ENCODE results near the gene PTPN1. TPM values are rescaled to one million over a fixed set of nuclear protein-coding genes. Genes with fewer than 3 reads are reported as not detected.
"Not testable (repeated sequence)": the region's sequence is repeated elsewhere in the genome, so short reads cannot be mapped to it uniquely, and the experiment has no call there.

The PTPN1 gene
- polyA plus RNA-seq, 1 donor, result 18.4 TPM

DNA sequence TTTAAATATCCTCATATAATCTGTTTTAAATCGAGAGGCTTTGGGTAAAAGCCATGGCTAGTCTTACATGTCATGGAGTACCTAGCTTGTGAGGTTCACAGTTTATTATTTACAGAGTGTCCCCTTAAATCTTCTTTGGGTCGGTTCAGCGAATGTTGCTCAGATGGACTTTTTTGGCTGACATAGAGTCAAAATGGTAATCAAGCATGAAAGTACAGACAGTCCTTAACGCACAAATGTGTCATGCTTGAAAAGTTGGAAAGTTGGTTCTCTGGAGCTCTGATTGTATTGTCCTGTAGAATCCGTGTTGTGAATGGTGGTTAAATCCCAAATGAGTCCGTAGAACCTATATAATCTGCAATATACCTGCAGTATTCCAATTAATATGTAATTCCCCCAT lies 22.0 kb downstream of the PTPN1 start:
- H3K4me1 ChIP-seq (ENCODE audit: control insufficient read depth, insufficient read depth, low read length), result no peaks in the 10 kb centered on the region
- no peak overlapping the region for H3K27ac ChIP-seq (ENCODE audit: low read length)
- WGBS (ENCODE audit: insufficient coverage, low lambda C conversion rate), result no CpG with 5 or more reads among the region's 6 CpGs
- no peaks in the 10 kb centered on the region for H3K9me3 ChIP-seq (ENCODE audit: control insufficient read depth, low read depth, low read length)
- no peaks in the 10 kb centered on the region for H3K36me3 ChIP-seq (ENCODE audit: control insufficient read depth, insufficient read depth, low read length)
- DNase-seq, result no peak
- H3K4me3 ChIP-seq (ENCODE audit: low read length), result no peak overlapping the region
- H3K27me3 ChIP-seq (ENCODE audit: control insufficient read depth, insufficient read depth, low read length), result no peaks in the 10 kb centered on the region

DNA sequence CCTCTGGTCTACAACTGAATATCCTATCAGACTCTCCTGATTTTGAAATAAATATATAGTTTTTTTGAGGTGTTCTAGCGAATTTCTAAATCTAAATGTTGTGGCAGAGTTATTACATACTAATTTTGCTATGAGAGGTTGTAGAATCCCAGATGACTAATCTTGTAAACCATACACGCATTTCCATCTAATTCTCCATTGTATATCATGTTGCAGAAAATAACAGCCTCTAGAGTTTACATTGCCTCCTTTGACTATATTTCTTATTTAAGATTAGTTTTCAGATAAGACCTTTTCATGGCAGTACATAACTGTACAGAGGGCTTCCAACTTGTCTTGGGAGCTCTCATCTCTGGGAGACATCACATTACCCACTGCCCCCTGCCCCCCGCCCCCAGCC lies 22.9 kb downstream of the PTPN1 start:
- Histone ChIP-seq H3K9me3 (ENCODE audit: control insufficient read depth, low read depth, low read length) (no peaks in the 10 kb centered on the region), H3K4me3 (ENCODE audit: low read length) (no peak overlapping the region), H3K4me1 (ENCODE audit: control insufficient read depth, insufficient read depth, low read length) (no peaks in the 10 kb centered on the region), H3K27me3 (ENCODE audit: control insufficient read depth, insufficient read depth, low read length) (no peaks in the 10 kb centered on the region), H3K36me3 (ENCODE audit: control insufficient read depth, insufficient read depth, low read length) (no peaks in the 10 kb centered on the region), H3K27ac (ENCODE audit: low read length) (no peak overlapping the region)
- 100% methylated on average over 1 of the region's 3 CpGs for WGBS (ENCODE audit: insufficient coverage, low lambda C conversion rate)
- DNase-seq, result no peak

DNA sequence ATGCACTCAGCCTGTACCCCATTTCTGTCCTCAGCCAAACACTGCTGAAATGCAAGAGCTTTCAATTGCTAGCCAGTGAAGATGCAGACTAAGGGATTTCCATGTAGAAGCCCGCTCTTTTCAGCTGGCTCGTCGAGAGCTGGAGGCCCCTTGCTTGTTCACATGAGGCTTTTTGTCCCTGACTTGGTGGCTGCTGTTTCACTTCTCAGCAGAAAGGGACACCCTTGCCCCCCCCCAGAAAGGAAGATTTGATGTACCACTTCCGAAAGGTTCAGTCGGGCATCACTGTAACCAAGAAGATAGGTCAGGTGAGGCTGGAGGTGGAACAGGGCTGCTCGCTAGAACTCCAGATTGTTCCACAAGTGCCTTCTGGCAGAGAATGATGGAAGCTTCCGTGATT lies 23.3 kb downstream of the PTPN1 start:
- H3K4me1 ChIP-seq (ENCODE audit: control insufficient read depth, insufficient read depth, low read length), result no peaks in the 10 kb centered on the region
- no peaks in the 10 kb centered on the region for H3K9me3 ChIP-seq (ENCODE audit: control insufficient read depth, low read depth, low read length)
- H3K36me3 ChIP-seq (ENCODE audit: control insufficient read depth, insufficient read depth, low read length), result no peaks in the 10 kb centered on the region
- no peaks in the 10 kb centered on the region for H3K27me3 ChIP-seq (ENCODE audit: control insufficient read depth, insufficient read depth, low read length)
- WGBS (ENCODE audit: insufficient coverage, low lambda C conversion rate), result 90% methylated on average over 2 of the region's 7 CpGs
- H3K27ac ChIP-seq (ENCODE audit: low read length), result no peak overlapping the region
- H3K4me3 ChIP-seq (ENCODE audit: low read length), result no peak overlapping the region
- no peak for DNase-seq

DNA sequence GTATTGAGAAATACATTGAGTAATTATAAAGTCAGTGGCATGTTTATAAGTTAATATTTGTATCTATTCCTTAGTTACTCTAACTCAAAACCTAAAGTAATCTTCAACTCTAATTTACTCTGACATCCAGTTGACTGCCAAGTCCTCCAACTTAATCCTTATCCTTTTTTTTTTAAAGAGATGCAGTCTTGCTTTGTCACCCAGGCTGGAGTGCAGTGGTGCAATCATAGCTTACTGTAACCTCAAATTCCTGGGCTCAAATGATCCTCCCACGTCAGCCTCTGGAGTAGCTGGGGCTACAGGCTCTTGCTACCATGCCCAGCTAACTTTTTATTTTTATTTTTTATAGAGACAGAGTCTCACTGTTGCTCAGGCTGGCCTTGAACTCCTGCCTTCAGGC lies 24.4 kb downstream of the PTPN1 start:
- H3K27me3 ChIP-seq (ENCODE audit: control insufficient read depth, insufficient read depth, low read length), result no peaks in the 10 kb centered on the region
- H3K27ac ChIP-seq (ENCODE audit: low read length), result no peak overlapping the region
- DNase-seq, result no peak
- H3K36me3 ChIP-seq (ENCODE audit: control insufficient read depth, insufficient read depth, low read length), result no peaks in the 10 kb centered on the region
- H3K4me1 ChIP-seq (ENCODE audit: control insufficient read depth, insufficient read depth, low read length), result no peaks in the 10 kb centered on the region
- no peaks in the 10 kb centered on the region for H3K9me3 ChIP-seq (ENCODE audit: control insufficient read depth, low read depth, low read length)
- no CpG with 5 or more reads among the region's 1 CpG for WGBS (ENCODE audit: insufficient coverage, low lambda C conversion rate)
- no peak overlapping the region for H3K4me3 ChIP-seq (ENCODE audit: low read length)

DNA sequence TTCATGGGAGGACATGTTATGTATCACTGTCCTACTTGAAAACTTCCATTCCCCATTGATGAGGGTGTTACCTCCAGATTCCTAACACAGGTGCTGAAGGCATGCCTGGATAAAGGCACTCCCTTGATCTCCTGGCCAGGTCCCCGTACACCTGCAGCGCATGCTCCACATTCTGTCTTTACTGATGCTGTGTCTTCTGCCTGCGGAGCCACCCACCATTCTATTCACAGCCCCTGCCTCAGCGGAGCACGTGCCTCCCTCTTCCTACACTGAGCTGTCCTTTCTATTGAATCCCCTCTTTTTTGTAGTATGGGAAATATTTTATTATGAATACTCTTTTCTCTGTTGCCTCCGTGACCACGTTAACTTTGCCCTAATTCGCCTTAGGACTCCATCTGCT lies 25.0 kb downstream of the PTPN1 start:
- no peaks in the 10 kb centered on the region for H3K27me3 ChIP-seq (ENCODE audit: control insufficient read depth, insufficient read depth, low read length)
- no peak for DNase-seq
- no peaks in the 10 kb centered on the region for H3K9me3 ChIP-seq (ENCODE audit: control insufficient read depth, low read depth, low read length)
- H3K4me1 ChIP-seq (ENCODE audit: control insufficient read depth, insufficient read depth, low read length), result no peaks in the 10 kb centered on the region
- no peak overlapping the region for H3K27ac ChIP-seq (ENCODE audit: low read length)
- H3K36me3 ChIP-seq (ENCODE audit: control insufficient read depth, insufficient read depth, low read length), result no peaks in the 10 kb centered on the region
- H3K4me3 ChIP-seq (ENCODE audit: low read length), result no peak overlapping the region
- 96% methylated on average over 3 of the region's 8 CpGs for WGBS (ENCODE audit: insufficient coverage, low lambda C conversion rate)

DNA sequence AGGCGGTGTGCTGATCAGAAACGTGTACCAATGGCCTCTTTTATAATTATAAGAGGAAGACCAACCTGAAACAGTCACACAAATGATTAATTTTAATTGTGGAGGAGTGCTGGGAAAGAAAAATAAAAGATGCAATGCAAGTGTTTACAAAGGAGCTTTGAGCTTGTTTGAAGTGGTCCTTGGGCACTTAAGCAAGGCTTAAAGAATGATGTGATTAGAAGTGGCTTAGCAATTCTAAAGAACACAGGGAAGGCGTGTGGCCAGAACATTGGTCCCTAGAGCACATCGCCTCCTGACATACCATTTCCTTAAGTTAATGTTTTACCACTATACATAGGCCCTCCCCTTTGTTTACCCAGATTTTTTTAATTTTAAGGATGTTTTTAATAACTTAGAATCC lies 26.1 kb downstream of the PTPN1 start:
- Histone ChIP-seq H3K4me1 (ENCODE audit: control insufficient read depth, insufficient read depth, low read length) (no peaks in the 10 kb centered on the region), H3K4me3 (ENCODE audit: low read length) (no peak overlapping the region), H3K27ac (ENCODE audit: low read length) (no peak overlapping the region), H3K27me3 (ENCODE audit: control insufficient read depth, insufficient read depth, low read length) (no peaks in the 10 kb centered on the region), H3K36me3 (ENCODE audit: control insufficient read depth, insufficient read depth, low read length) (no peaks in the 10 kb centered on the region), H3K9me3 (ENCODE audit: control insufficient read depth, low read depth, low read length) (no peaks in the 10 kb centered on the region)
- no peak for DNase-seq
- WGBS (ENCODE audit: insufficient coverage, low lambda C conversion rate), result no CpG with 5 or more reads among the region's 4 CpGs

DNA sequence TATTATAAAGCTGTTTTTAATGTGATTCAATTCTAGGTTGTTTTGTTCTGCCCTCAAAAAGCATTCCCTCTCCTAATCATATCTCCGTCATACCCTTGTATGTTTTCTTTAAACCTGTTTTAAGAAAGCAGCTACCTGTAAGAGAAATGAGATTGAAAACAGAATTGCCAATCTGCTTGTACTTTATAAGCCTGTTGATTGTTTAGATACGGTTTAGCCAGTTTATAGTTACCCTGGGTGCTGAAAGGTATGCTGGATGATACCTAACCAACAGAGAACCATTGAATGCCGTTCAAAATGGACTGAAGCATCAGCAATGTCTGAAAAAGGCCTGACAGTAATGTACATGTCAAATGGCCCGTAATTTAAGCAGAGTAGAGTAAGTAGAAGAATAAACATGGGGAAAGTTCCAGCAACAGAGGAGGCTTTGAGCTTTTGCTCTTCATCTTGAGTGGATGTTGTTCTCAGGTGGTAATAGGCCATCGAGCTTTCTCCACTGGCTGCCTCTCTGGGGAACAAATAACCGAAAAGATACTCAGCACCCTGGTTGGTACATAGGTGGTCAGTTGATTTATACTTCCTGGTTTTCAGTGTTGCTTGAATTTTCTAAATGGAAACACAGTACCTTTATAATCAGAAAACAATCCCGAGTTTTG lies 27.5 kb downstream of the PTPN1 start:
- H3K4me3 ChIP-seq (ENCODE audit: low read length), result no peak overlapping the region
- no peaks in the 10 kb centered on the region for H3K4me1 ChIP-seq (ENCODE audit: control insufficient read depth, insufficient read depth, low read length)
- no peaks in the 10 kb centered on the region for H3K36me3 ChIP-seq (ENCODE audit: control insufficient read depth, insufficient read depth, low read length)
- DNase-seq, result no peak
- no peaks in the 10 kb centered on the region for H3K27me3 ChIP-seq (ENCODE audit: control insufficient read depth, insufficient read depth, low read length)
- 71% methylated on average over 3 of the region's 7 CpGs for WGBS (ENCODE audit: insufficient coverage, low lambda C conversion rate)
- no peak overlapping the region for H3K27ac ChIP-seq (ENCODE audit: low read length)
- H3K9me3 ChIP-seq (ENCODE audit: control insufficient read depth, low read depth, low read length), result no peaks in the 10 kb centered on the region

DNA sequence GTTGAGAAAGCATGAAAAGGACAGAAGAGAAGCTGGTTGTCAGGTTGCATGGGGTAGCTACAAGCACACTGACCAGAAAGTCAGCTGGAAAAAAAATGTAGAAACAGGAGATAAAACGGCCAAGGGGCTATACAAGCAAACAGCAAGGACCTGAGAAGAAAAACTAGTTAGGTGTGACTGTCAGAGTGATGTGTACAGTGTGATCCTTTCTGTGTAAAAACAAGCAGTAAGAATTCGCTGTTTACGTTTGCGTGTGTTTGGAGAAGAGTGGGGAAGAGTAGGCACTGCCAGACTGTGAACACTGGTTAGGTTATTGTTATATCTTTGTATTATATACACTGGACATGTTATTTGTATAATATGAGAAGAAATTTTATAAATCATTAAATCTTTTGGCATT lies 28.1 kb downstream of the PTPN1 start:
- H3K27me3 ChIP-seq (ENCODE audit: control insufficient read depth, insufficient read depth, low read length), result no peaks in the 10 kb centered on the region
- H3K27ac ChIP-seq (ENCODE audit: low read length), result no peak overlapping the region
- no peaks in the 10 kb centered on the region for H3K36me3 ChIP-seq (ENCODE audit: control insufficient read depth, insufficient read depth, low read length)
- WGBS (ENCODE audit: insufficient coverage, low lambda C conversion rate), result 20% methylated on average over 1 of the region's 4 CpGs
- H3K4me3 ChIP-seq (ENCODE audit: low read length), result no peak overlapping the region
- no peaks in the 10 kb centered on the region for H3K9me3 ChIP-seq (ENCODE audit: control insufficient read depth, low read depth, low read length)
- no peak for DNase-seq
- H3K4me1 ChIP-seq (ENCODE audit: control insufficient read depth, insufficient read depth, low read length), result no peaks in the 10 kb centered on the region

DNA sequence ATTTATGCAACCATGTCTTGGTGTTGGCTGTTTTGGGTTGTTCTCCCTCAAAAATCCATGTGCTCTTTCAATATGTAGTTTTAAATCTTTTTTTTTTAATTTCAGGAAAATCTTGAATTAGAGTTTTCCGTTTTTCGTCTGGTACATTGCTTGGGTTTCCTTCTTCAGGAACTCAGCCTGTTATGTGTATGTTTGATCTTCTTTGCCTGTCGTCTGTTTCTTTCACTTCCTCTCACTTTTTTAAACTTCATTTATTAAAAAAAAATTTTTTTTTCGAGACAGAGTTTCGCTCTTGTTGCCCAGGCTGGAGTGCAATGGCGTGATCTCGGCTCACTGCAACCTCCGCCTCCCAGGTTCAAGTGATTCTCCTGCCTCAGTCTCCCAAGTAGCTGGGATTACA lies 29.6 kb downstream of the PTPN1 start:
- H3K4me3 ChIP-seq (ENCODE audit: low read length); H3K4me1 ChIP-seq (ENCODE audit: control insufficient read depth, insufficient read depth, low read length); H3K36me3 ChIP-seq (ENCODE audit: control insufficient read depth, insufficient read depth, low read length); H3K27ac ChIP-seq (ENCODE audit: low read length); DNase-seq; H3K27me3 ChIP-seq (ENCODE audit: control insufficient read depth, insufficient read depth, low read length); H3K9me3 ChIP-seq (ENCODE audit: control insufficient read depth, low read depth, low read length): not testable (repeated sequence)
- WGBS (ENCODE audit: insufficient coverage, low lambda C conversion rate), result 100% methylated on average over 2 of the region's 8 CpGs

DNA sequence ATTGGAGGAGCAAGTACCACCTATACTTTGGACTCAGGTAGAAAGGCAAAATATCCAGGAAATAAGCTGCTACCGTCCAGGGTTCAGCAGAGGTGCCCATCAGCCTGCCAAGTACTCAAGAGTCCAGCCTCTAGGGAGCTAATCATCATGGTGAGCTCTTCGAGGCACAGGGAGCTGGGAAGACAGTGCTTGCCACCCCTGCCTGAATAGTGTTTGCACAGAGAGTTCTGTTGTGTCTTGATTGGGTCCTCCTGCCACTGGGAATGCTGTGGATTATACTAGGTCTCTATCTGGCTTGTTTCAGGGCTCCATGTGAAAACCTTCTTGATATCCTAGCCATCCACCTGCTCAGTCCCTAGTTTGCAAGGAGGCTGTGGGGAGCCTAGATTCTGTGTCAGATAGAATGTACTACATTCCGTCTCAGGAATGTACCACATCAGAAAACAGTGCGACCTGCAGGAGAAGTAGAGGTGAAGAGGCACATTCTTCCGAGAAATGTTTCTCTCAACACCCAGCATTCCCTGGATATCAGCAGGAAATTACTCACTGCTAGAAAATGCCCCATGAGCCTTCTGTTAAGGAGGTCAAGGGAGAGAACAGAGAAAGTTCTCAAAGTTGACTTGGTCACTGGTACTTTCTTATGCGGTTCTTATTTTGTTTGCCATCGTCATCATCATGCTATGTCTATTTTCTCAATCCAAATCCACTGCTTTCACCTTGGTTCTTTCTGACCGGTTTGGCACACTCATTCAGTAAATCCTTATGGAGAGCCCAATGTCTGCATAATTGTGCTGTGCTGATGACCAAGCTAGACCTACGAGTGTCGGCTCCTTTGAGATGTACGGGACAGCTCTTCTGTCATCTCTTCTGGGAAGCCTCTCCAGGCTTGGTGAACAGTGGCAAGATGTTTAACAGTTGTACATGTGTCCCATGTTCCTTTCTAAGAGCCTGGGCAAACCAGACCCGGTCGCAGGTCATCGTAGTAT lies 30.7 kb downstream of the PTPN1 start:
- no peak overlapping the region for H3K4me3 ChIP-seq (ENCODE audit: low read length)
- H3K27me3 ChIP-seq (ENCODE audit: control insufficient read depth, insufficient read depth, low read length), result no peaks in the 10 kb centered on the region
- WGBS (ENCODE audit: insufficient coverage, low lambda C conversion rate), result 93% methylated on average over 3 of the region's 14 CpGs
- H3K36me3 ChIP-seq (ENCODE audit: control insufficient read depth, insufficient read depth, low read length), result no peaks in the 10 kb centered on the region
- H3K9me3 ChIP-seq (ENCODE audit: control insufficient read depth, low read depth, low read length), result no peaks in the 10 kb centered on the region
- no peaks in the 10 kb centered on the region for H3K4me1 ChIP-seq (ENCODE audit: control insufficient read depth, insufficient read depth, low read length)
- no peak overlapping the region for H3K27ac ChIP-seq (ENCODE audit: low read length)
- DNase-seq, result no peak

All from large intestine (tissue), 3 donors.